ENCODE results near the gene WNT3A. TPM values are rescaled to one million over a fixed set of nuclear protein-coding genes. Genes with fewer than 3 reads are reported as not detected.

The WNT3A gene
- total RNA-seq, 2 experiments from 2014 or later: 0.08 to 0.14 TPM

GRCh38 chr1:228073061-228073856 lies 66.5 kb downstream of the WNT3A start:
- H3K36me3 Mint-ChIP-seq (ENCODE audit: low read depth): no peaks in the 10 kb centered on the region
- TF ChIP-seq CTCF (IDR thresholded peaks at IDR 0.05): no peak
- H3K27me3 Mint-ChIP-seq: no peaks in the 10 kb centered on the region
- Histone ChIP-seq H3K9me3 (ENCODE audit: control insufficient read depth in 1 of 2, insufficient read depth in 1 of 2, low read length in 2 of 2) (no peaks in the 10 kb centered on the region), H3K36me3 (ENCODE audit: insufficient read depth, low read length) (no peaks in the 10 kb centered on the region), H3K27ac (ENCODE audit: low read depth in 1 of 2, low read length in 2 of 2) (no peak overlapping the region), H3K4me3 (ENCODE audit: low read length) (no peak overlapping the region), H3K27me3 (ENCODE audit: control insufficient read depth in 1 of 2, insufficient read depth in 2 of 2, low read length in 2 of 2) (peaks cover 0 to 13% of the 10 kb centered on the region in 2 experiments), H3K4me1 (ENCODE audit: insufficient read depth, low read length) (peaks cover 2% of the 10 kb centered on the region)
- ChIA-PET CTCF (no interaction called here), POLR2A (no interaction called here)
- H3K4me3 Mint-ChIP-seq: no peak overlapping the region
- DNase-seq: peak in 1 of 14 experiments; percentile 12
- no peak overlapping the region for H3K27ac Mint-ChIP-seq
- intact Hi-C loops (cut with DNase I, micrococcal nuclease): no loop called here
- ATAC-seq (ENCODE audit: poor library complexity): no peak
- H3K4me1 Mint-ChIP-seq (ENCODE audit: low read depth): peaks cover 12% of the 10 kb centered on the region
- H3K9me3 Mint-ChIP-seq: no peaks in the 10 kb centered on the region

- ChIA-PET POLR2A (no interaction called here), CTCF (interaction anchor here (0.8 kb wide), 1 partner anchor 75 kb away, joined by 3 read pairs; no protein-coding TSS in a partner anchor)
- Histone ChIP-seq H3K9me3 (ENCODE audit: control insufficient read depth in 1 of 2, insufficient read depth in 1 of 2, low read length in 2 of 2) (no peaks in the 10 kb centered on the region), H3K36me3 (ENCODE audit: insufficient read depth, low read length) (no peaks in the 10 kb centered on the region), H3K27ac (ENCODE audit: low read depth in 1 of 2, low read length in 2 of 2) (no peak overlapping the region), H3K4me1 (ENCODE audit: insufficient read depth, low read length) (peaks cover 2% of the 10 kb centered on the region), H3K4me3 (ENCODE audit: low read length) (no peak overlapping the region), H3K27me3 (ENCODE audit: control insufficient read depth in 1 of 2, insufficient read depth in 2 of 2, low read length in 2 of 2) (peaks cover 0 to 9% of the 10 kb centered on the region in 2 experiments)
- Mint-ChIP-seq H3K4me3 (no peak overlapping the region), H3K27ac (no peak overlapping the region), H3K9me3 (no peaks in the 10 kb centered on the region), H3K4me1 (ENCODE audit: low read depth) (peaks cover 12% of the 10 kb centered on the region), H3K36me3 (ENCODE audit: low read depth) (no peaks in the 10 kb centered on the region), H3K27me3 (no peaks in the 10 kb centered on the region)
- ATAC-seq (ENCODE audit: poor library complexity) (no peak), DNase-seq (peak in 1 of 14 experiments; percentile 18)
- no peak for TF ChIP-seq CTCF (IDR thresholded peaks at IDR 0.05)
- intact Hi-C loops (cut with DNase I, micrococcal nuclease): no loop called here
These were observed 67.2 kb downstream of the WNT3A start for GRCh38 chr1:228073857-228074545.

GRCh38 chr1:228074954-228075730 lies 68.3 kb downstream of the WNT3A start:
- no peak for TF ChIP-seq CTCF (IDR thresholded peaks at IDR 0.05)
- intact Hi-C loops (cut with DNase I, micrococcal nuclease): no loop called here
- POLR2A ChIA-PET: no interaction called here
- no peaks in the 10 kb centered on the region for H3K9me3 Mint-ChIP-seq
- Histone ChIP-seq H3K27ac (ENCODE audit: low read depth in 1 of 2, low read length in 2 of 2) (no peak overlapping the region), H3K36me3 (ENCODE audit: insufficient read depth, low read length) (no peaks in the 10 kb centered on the region), H3K9me3 (ENCODE audit: control insufficient read depth in 1 of 2, insufficient read depth in 1 of 2, low read length in 2 of 2) (no peaks in the 10 kb centered on the region), H3K27me3 (ENCODE audit: control insufficient read depth in 1 of 2, insufficient read depth in 2 of 2, low read length in 2 of 2) (peaks cover 0 to 2% of the 10 kb centered on the region in 2 experiments), H3K4me1 (ENCODE audit: insufficient read depth, low read length) (peaks cover 7% of the 10 kb centered on the region), H3K4me3 (ENCODE audit: low read length) (no peak overlapping the region)
- H3K4me1 Mint-ChIP-seq (ENCODE audit: low read depth): peaks cover 16% of the 10 kb centered on the region
- no peak for ATAC-seq (ENCODE audit: poor library complexity)
- DNase-seq: peak in 1 of 14 experiments; percentile 11
- H3K27ac Mint-ChIP-seq: no peak overlapping the region
- CTCF ChIA-PET: no interaction called here
- H3K27me3 Mint-ChIP-seq: no peaks in the 10 kb centered on the region
- H3K4me3 Mint-ChIP-seq: no peak overlapping the region
- no peaks in the 10 kb centered on the region for H3K36me3 Mint-ChIP-seq (ENCODE audit: low read depth)

Measured in CD4-positive, alpha-beta T cell (primary cell).